Stimulated activated naive B cell treated with anti-CD40 and anti-IgM and Interleukin-4, amounts not matched to agents 10 μg/mL and 1 μg/mL and 100 μg/mL, for 72 hours (primary cell): Measurements from ENCODE around the gene ZNF385C.

ENCODE experiments used
- ATAC-seq, 2 donors: fragments of 150-1000 bp; cut with Tn5 transposase; replicated peaks; 2 replicates each; pipeline ENCODE4 v1.10.0; 2021; ENCODE audit warnings: moderate library complexity in 1 of 2
- DNase-seq: peaks from one replicate; pipeline ENCODE4 v3.0.0; 2021
- H3K27ac Mint-ChIP-seq: one replicate; pipeline ENCODE4 v1.8.0; 2022; ENCODE audit warnings: mild to moderate bottlenecking, mixed read lengths
- H3K27me3 Mint-ChIP-seq, 2 donors: one replicate each; pipeline ENCODE4 v1.8.0; 2022; ENCODE audit warnings: mixed read lengths in 2 of 2
- H3K36me3 Mint-ChIP-seq, 2 donors: one replicate each; pipeline ENCODE4 v1.8.0; 2022; ENCODE audit warnings: mixed read lengths in 2 of 2, mild to moderate bottlenecking in 1 of 2
- H3K4me1 Mint-ChIP-seq, 2 donors: one replicate each; pipeline ENCODE4 v1.8.0; 2022; ENCODE audit warnings: mixed read lengths in 2 of 2, mild to moderate bottlenecking in 1 of 2
- H3K4me3 Mint-ChIP-seq, 2 donors: one replicate each; pipeline ENCODE4 v1.8.0; 2022; ENCODE audit warnings: mild to moderate bottlenecking in 2 of 2, mixed read lengths in 2 of 2, moderate library complexity in 1 of 2
- H3K9me3 Mint-ChIP-seq, 2 donors: one replicate each; pipeline ENCODE4 v1.8.0; 2022; ENCODE audit warnings: mixed read lengths in 2 of 2, mild to moderate bottlenecking in 1 of 2

Gene ZNF385C

GRCh38 chr17:42087042-42087701 is 11.1 kb downstream of the ZNF385C start:
- no peak for DNase-seq
- no peaks in the 10 kb centered on the region for H3K36me3 Mint-ChIP-seq
- no peaks in the 10 kb centered on the region for H3K4me1 Mint-ChIP-seq
- H3K27me3 Mint-ChIP-seq = peaks cover 7 to 21% of the 10 kb centered on the region in 2 donors
- no peak for ATAC-seq
- H3K4me3 Mint-ChIP-seq = no peak overlapping the region
- peak overlapping the region; percentile 20 for H3K27ac Mint-ChIP-seq
- no peaks in the 10 kb centered on the region for H3K9me3 Mint-ChIP-seq

GRCh38 chr17:42081516-42082129 is 16.6 kb downstream of the ZNF385C start:
- Mint-ChIP-seq H3K9me3 (no peaks in the 10 kb centered on the region), H3K4me1 (no peaks in the 10 kb centered on the region), H3K36me3 (no peaks in the 10 kb centered on the region), H3K4me3 (no peak overlapping the region), H3K27ac (no peak overlapping the region), H3K27me3 (peaks cover 0 to 4% of the 10 kb centered on the region in 2 donors)
- ATAC-seq (no peak), DNase-seq (no peak)

- Mint-ChIP-seq H3K4me1 (no peaks in the 10 kb centered on the region), H3K36me3 (no peaks in the 10 kb centered on the region), H3K27ac (peak overlapping the region; percentile 31), H3K9me3 (no peaks in the 10 kb centered on the region), H3K4me3 (no peak overlapping the region), H3K27me3 (peaks cover 0 to 4% of the 10 kb centered on the region in 2 donors)
- ATAC-seq (no peak), DNase-seq (no peak)
Observed at GRCh38 chr17:42079541-42079940, 18.7 kb downstream of the ZNF385C start.

- ATAC-seq (no peak), DNase-seq (no peak)
- Mint-ChIP-seq H3K4me1 (peaks cover 0 to under 1% of the 10 kb centered on the region in 2 donors), H3K27ac (no peak overlapping the region), H3K36me3 (no peaks in the 10 kb centered on the region), H3K9me3 (no peaks in the 10 kb centered on the region), H3K4me3 (no peak overlapping the region), H3K27me3 (peaks cover 7 to 8% of the 10 kb centered on the region in 2 donors)
Observed at GRCh38 chr17:42078396-42079043, 19.8 kb downstream of the ZNF385C start.

GRCh38 chr17:42077755-42078154 is 20.5 kb downstream of the ZNF385C start:
- Mint-ChIP-seq H3K27ac (no peak overlapping the region), H3K9me3 (no peaks in the 10 kb centered on the region), H3K36me3 (no peaks in the 10 kb centered on the region), H3K4me3 (no peak overlapping the region), H3K4me1 (peaks cover 3 to 8% of the 10 kb centered on the region in 2 donors), H3K27me3 (peaks cover 15% of the 10 kb centered on the region in 2 donors)
- no peak for DNase-seq
- ATAC-seq = no peak

- H3K36me3 Mint-ChIP-seq = no peaks in the 10 kb centered on the region
- H3K4me1 Mint-ChIP-seq = peaks cover 4 to 12% of the 10 kb centered on the region in 2 donors
- peaks cover 12 to 19% of the 10 kb centered on the region in 2 donors for H3K27me3 Mint-ChIP-seq
- DNase-seq = no peak
- ATAC-seq = no peak
- no peak overlapping the region for H3K27ac Mint-ChIP-seq
- no peaks in the 10 kb centered on the region for H3K9me3 Mint-ChIP-seq
- H3K4me3 Mint-ChIP-seq = no peak overlapping the region
Observed at GRCh38 chr17:42076797-42077559, 21.3 kb downstream of the ZNF385C start.

GRCh38 chr17:42075789-42076188 is 22.5 kb downstream of the ZNF385C start:
- Mint-ChIP-seq H3K27me3 (peaks cover 20 to 31% of the 10 kb centered on the region in 2 donors), H3K9me3 (no peaks in the 10 kb centered on the region), H3K4me3 (no peak overlapping the region), H3K36me3 (no peaks in the 10 kb centered on the region), H3K27ac (no peak overlapping the region), H3K4me1 (peaks cover 4 to 19% of the 10 kb centered on the region in 2 donors)
- no peak for ATAC-seq
- DNase-seq = no peak

- ATAC-seq (peak; percentile 59 to 70), DNase-seq (no peak)
- peak overlapping the region; percentile 65 to 80 for H3K4me3 Mint-ChIP-seq
- peaks cover 20 to 44% of the 10 kb centered on the region in 2 donors for H3K27me3 Mint-ChIP-seq
- no peaks in the 10 kb centered on the region for H3K36me3 Mint-ChIP-seq
- H3K27ac Mint-ChIP-seq = no peak overlapping the region
- H3K9me3 Mint-ChIP-seq = no peaks in the 10 kb centered on the region
- H3K4me1 Mint-ChIP-seq = peaks cover 4 to 20% of the 10 kb centered on the region in 2 donors
Observed at GRCh38 chr17:42072323-42073187, 25.7 kb downstream of the ZNF385C start.

- Mint-ChIP-seq H3K4me3 (peak overlapping the region; percentile 52 to 62), H3K4me1 (peaks cover 6 to 24% of the 10 kb centered on the region in 2 donors), H3K36me3 (no peaks in the 10 kb centered on the region), H3K9me3 (no peaks in the 10 kb centered on the region), H3K27me3 (peaks cover 20 to 44% of the 10 kb centered on the region in 2 donors), H3K27ac (no peak overlapping the region)
- DNase-seq (no peak), ATAC-seq (no peak)
Observed at GRCh38 chr17:42071810-42072209, 26.5 kb downstream of the ZNF385C start.

- Mint-ChIP-seq H3K27me3 (peaks cover 18 to 42% of the 10 kb centered on the region in 2 donors), H3K27ac (peak overlapping the region; percentile 14), H3K9me3 (no peaks in the 10 kb centered on the region), H3K36me3 (no peaks in the 10 kb centered on the region), H3K4me1 (peaks cover 9 to 29% of the 10 kb centered on the region in 2 donors), H3K4me3 (no peak overlapping the region)
- ATAC-seq = no peak
- no peak for DNase-seq
Observed at GRCh38 chr17:42068979-42069378, 29.3 kb downstream of the ZNF385C start.

- ATAC-seq (peak; percentile 20 to 31), DNase-seq (peak; percentile 38)
- H3K4me1 Mint-ChIP-seq = peaks cover 15 to 30% of the 10 kb centered on the region in 2 donors
- H3K27ac Mint-ChIP-seq = no peak overlapping the region
- no peaks in the 10 kb centered on the region for H3K36me3 Mint-ChIP-seq
- peaks cover 7 to 28% of the 10 kb centered on the region in 2 donors for H3K27me3 Mint-ChIP-seq
- no peaks in the 10 kb centered on the region for H3K9me3 Mint-ChIP-seq
- H3K4me3 Mint-ChIP-seq = no peak overlapping the region
Observed at GRCh38 chr17:42067371-42068091, 30.7 kb downstream of the ZNF385C start.

- Mint-ChIP-seq H3K27me3 (peaks cover 0 to 8% of the 10 kb centered on the region in 2 donors), H3K4me1 (peaks cover 18 to 20% of the 10 kb centered on the region in 2 donors), H3K9me3 (no peaks in the 10 kb centered on the region), H3K36me3 (no peaks in the 10 kb centered on the region), H3K4me3 (no peak overlapping the region), H3K27ac (no peak overlapping the region)
- ATAC-seq = no peak
- no peak for DNase-seq
Observed at GRCh38 chr17:42065201-42065600, 33.1 kb downstream of the ZNF385C start.

- peak overlapping the region; percentile 95 for H3K27ac Mint-ChIP-seq
- H3K27me3 Mint-ChIP-seq = no peaks in the 10 kb centered on the region
- no peaks in the 10 kb centered on the region for H3K9me3 Mint-ChIP-seq
- H3K4me3 Mint-ChIP-seq = no peak overlapping the region
- H3K36me3 Mint-ChIP-seq = no peaks in the 10 kb centered on the region
- ATAC-seq (no peak), DNase-seq (no peak)
- H3K4me1 Mint-ChIP-seq = peaks cover 20% of the 10 kb centered on the region in 2 donors
Observed at GRCh38 chr17:42062681-42063080, 35.6 kb downstream of the ZNF385C start.
